ENCODE results near the gene IRF7.

Gene IRF7

GRCh38 chr11:630871-631270 is 15.1 kb upstream of the IRF7 start:
- no peak for DNase-seq (ENCODE audit: extremely low read depth, low read depth)
- no peak for TF ChIP-seq CTCF (IDR thresholded peaks at IDR 0.05; ENCODE audit: low read depth, low read length)

- no peak for DNase-seq (ENCODE audit: extremely low read depth, low read depth)
- TF ChIP-seq CTCF (IDR thresholded peaks at IDR 0.05; ENCODE audit: low read depth, low read length) = no peak
These were observed 13.5 kb upstream of the IRF7 start for GRCh38 chr11:629237-629583.

- TF ChIP-seq CTCF (IDR thresholded peaks at IDR 0.05; ENCODE audit: low read depth, low read length) = no peak
- DNase-seq (ENCODE audit: extremely low read depth, low read depth) = no peak
These were observed 12.3 kb upstream of the IRF7 start for GRCh38 chr11:628056-628455.

GRCh38 chr11:627308-627576 is 11.5 kb upstream of the IRF7 start:
- TF ChIP-seq CTCF (IDR thresholded peaks at IDR 0.05; ENCODE audit: low read depth, low read length) = no peak
- no peak for DNase-seq (ENCODE audit: extremely low read depth, low read depth)

GRCh38 chr11:626475-627307 is 10.9 kb upstream of the IRF7 start, which contains the start of gene SCT:
TSS of gene SCT (minus strand) at chr11:627181. CDS start at chr11:627143, 38 bp downstream.
- no peak for TF ChIP-seq CTCF (IDR thresholded peaks at IDR 0.05; ENCODE audit: low read depth, low read length)
- DNase-seq (ENCODE audit: extremely low read depth, low read depth) = no peak

GRCh38 chr11:625636-626268 is 10.0 kb upstream of the IRF7 start:
- no peak for DNase-seq (ENCODE audit: extremely low read depth, low read depth)
- TF ChIP-seq CTCF (IDR thresholded peaks at IDR 0.05; ENCODE audit: low read depth, low read length) = no peak
